Adrenal gland (tissue), 5 donors: ENCODE data around the gene CDK14.

Source experiments
- POLR2A ChIP-seq, 2 donors: fragments of 450-650 bp; IDR thresholded peaks; one replicate each; pipeline ENCODE4 v1.6.1; 2017; ENCODE audit warnings: antibody characterized with exemption in 2 of 2, mild to moderate bottlenecking in 2 of 2, moderate library complexity in 1 of 2
- TF ChIP-seq, protein P1 (sequence below), 6 experiments: fragments of 450-650 bp in 4 of 6; fragments of 200-600 bp in 2 of 6; sonication (generic) in 1 of 6; IDR thresholded peaks; 1 replicate in 5 of 6; 2 replicates in 1 of 6; pipeline versions ENCODE4 v1.5.1 to v1.8.0; 2016 to 2021; ENCODE audit warnings: antibody characterized with exemption in 6 of 6, mild to moderate bottlenecking in 2 of 6, moderate library complexity in 1 of 6
- donor health status: DM: no; HTN: no; CAD: no.

- TF ChIP-seq, protein P1, sequence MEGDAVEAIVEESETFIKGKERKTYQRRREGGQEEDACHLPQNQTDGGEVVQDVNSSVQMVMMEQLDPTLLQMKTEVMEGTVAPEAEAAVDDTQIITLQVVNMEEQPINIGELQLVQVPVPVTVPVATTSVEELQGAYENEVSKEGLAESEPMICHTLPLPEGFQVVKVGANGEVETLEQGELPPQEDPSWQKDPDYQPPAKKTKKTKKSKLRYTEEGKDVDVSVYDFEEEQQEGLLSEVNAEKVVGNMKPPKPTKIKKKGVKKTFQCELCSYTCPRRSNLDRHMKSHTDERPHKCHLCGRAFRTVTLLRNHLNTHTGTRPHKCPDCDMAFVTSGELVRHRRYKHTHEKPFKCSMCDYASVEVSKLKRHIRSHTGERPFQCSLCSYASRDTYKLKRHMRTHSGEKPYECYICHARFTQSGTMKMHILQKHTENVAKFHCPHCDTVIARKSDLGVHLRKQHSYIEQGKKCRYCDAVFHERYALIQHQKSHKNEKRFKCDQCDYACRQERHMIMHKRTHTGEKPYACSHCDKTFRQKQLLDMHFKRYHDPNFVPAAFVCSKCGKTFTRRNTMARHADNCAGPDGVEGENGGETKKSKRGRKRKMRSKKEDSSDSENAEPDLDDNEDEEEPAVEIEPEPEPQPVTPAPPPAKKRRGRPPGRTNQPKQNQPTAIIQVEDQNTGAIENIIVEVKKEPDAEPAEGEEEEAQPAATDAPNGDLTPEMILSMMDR (IDR thresholded peaks at IDR 0.05) = no peak
- TF ChIP-seq POLR2A (IDR thresholded peaks at IDR 0.05) = no peak
Observed at GRCh38 chr7:91251877-91252276, 655.8 kb downstream of the CDK14 start.
